HUES6 (cell line): ENCODE results near the gene GTSF1L.

Experiments
- H3K27ac ChIP-seq: 2 replicates; pipeline ENCODE4 v1.7.0; 2013; ENCODE audit warnings: low read depth, mild to moderate bottlenecking, low read length, inconsistent platforms
- H3K27me3 ChIP-seq: 2 replicates; pipeline ENCODE4 v1.6.1; 2013; ENCODE audit warnings: low read length; ENCODE audit not compliant: control insufficient read depth, insufficient read depth
- H3K36me3 ChIP-seq: 2 replicates; pipeline ENCODE4 v1.6.1; 2013; ENCODE audit warnings: low read length; ENCODE audit not compliant: control insufficient read depth, insufficient read depth
- H3K4me1 ChIP-seq: 2 replicates; pipeline ENCODE4 v1.6.1; 2013; ENCODE audit warnings: low read length; ENCODE audit not compliant: control insufficient read depth, insufficient read depth
- H3K4me3 ChIP-seq: 2 replicates; pipeline ENCODE4 v1.5.1; 2013; ENCODE audit warnings: low read depth, low read length
- H3K9ac ChIP-seq: one replicate; pipeline ENCODE4 v1.6.1; 2013; ENCODE audit warnings: mild to moderate bottlenecking, low read length
- H3K9me3 ChIP-seq: 2 replicates; pipeline ENCODE4 v1.6.1; 2013; ENCODE audit warnings: low read depth, low read length; ENCODE audit not compliant: control insufficient read depth, insufficient read depth

GTSF1L gene

DNA sequence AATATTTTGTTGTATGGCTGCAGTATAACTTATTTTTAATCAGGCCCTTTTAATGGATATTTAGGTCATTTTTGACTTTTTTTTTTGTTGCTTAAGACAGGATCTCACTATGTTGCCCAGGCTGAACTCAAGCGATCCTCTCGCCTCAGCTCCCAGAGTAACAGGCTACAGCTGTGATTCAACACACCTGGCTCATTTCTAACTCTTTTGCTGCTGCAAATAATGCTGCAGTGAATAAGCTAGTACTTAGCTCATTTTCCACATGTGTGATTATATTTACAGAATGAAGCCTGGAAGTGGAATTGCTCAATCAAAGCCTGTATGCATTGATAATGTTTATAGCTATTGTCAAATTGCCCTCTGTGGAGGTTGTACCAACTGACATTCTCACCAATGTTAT lies 1.1 kb downstream of the GTSF1L start:
- Histone ChIP-seq H3K9me3 (no peaks in the 10 kb centered on the region), H3K27me3 (no peaks in the 10 kb centered on the region), H3K9ac (no peak overlapping the region), H3K36me3 (no peaks in the 10 kb centered on the region), H3K4me1 (peaks cover 11% of the 10 kb centered on the region), H3K4me3 (no peak overlapping the region), H3K27ac (no peak overlapping the region)

- Histone ChIP-seq H3K36me3 (no peaks in the 10 kb centered on the region), H3K4me3 (no peak overlapping the region), H3K27me3 (no peaks in the 10 kb centered on the region), H3K9me3 (peaks cover 3% of the 10 kb centered on the region; the same call in 1 of the 2 replicates), H3K27ac (no peak overlapping the region), H3K4me1 (peaks cover 11% of the 10 kb centered on the region), H3K9ac (no peak overlapping the region)
Measured at GRCh38 chr20:43724383-43724782, 2.4 kb downstream of the GTSF1L start.

DNA sequence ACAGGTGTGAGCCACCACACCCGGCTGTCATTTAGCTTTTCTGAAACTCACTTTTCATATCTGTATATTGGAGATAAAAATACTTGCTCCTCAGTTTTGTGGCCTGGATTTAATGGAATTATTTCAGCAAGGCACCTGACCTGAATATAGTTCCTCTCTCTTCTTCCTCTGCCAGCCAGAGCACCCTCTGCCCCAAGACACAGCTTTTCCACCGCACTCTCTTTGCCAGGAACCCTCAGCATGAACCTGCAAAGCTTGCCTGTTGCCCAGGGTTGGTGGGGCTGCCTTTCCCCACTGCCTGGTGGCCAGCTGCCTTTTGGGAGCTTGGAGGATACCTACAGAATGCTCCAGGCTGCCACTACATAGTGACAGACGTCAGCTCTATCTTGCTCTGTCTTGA lies 3.1 kb downstream of the GTSF1L start:
- Histone ChIP-seq H3K4me3 (no peak overlapping the region), H3K4me1 (peaks cover 11% of the 10 kb centered on the region), H3K27ac (no peak overlapping the region), H3K9me3 (peaks cover 3% of the 10 kb centered on the region; the same call in 1 of the 2 replicates), H3K36me3 (no peaks in the 10 kb centered on the region), H3K27me3 (no peaks in the 10 kb centered on the region), H3K9ac (no peak overlapping the region)

- Histone ChIP-seq H3K27ac (no peak overlapping the region), H3K4me1 (peaks cover 11% of the 10 kb centered on the region), H3K9ac (no peak overlapping the region), H3K4me3 (no peak overlapping the region), H3K27me3 (no peaks in the 10 kb centered on the region), H3K9me3 (peaks cover 3% of the 10 kb centered on the region; the same call in 1 of the 2 replicates), H3K36me3 (no peaks in the 10 kb centered on the region)
Measured at GRCh38 chr20:43723186-43723585, 3.6 kb downstream of the GTSF1L start.

GRCh38 chr20:43722153-43722505 lies 4.7 kb downstream of the GTSF1L start:
- H3K27me3 ChIP-seq, result no peaks in the 10 kb centered on the region
- no peak overlapping the region for H3K9ac ChIP-seq
- peaks cover 11% of the 10 kb centered on the region for H3K4me1 ChIP-seq
- H3K36me3 ChIP-seq, result peaks cover 7% of the 10 kb centered on the region; the same call in 1 of the 2 replicates
- peaks cover 3% of the 10 kb centered on the region; the same call in 1 of the 2 replicates for H3K9me3 ChIP-seq
- H3K4me3 ChIP-seq, result no peak overlapping the region
- H3K27ac ChIP-seq, result no peak overlapping the region

GRCh38 chr20:43721429-43722152 lies 5.2 kb downstream of the GTSF1L start:
- Histone ChIP-seq H3K4me1 (peaks cover 11% of the 10 kb centered on the region), H3K36me3 (peaks cover 12% of the 10 kb centered on the region; the same call in 1 of the 2 replicates), H3K27me3 (no peaks in the 10 kb centered on the region), H3K4me3 (peak overlapping the region; percentile 4; the same call in 1 of the 2 replicates), H3K9me3 (peaks cover 3% of the 10 kb centered on the region; the same call in 1 of the 2 replicates), H3K27ac (no peak overlapping the region), H3K9ac (no peak overlapping the region)

DNA sequence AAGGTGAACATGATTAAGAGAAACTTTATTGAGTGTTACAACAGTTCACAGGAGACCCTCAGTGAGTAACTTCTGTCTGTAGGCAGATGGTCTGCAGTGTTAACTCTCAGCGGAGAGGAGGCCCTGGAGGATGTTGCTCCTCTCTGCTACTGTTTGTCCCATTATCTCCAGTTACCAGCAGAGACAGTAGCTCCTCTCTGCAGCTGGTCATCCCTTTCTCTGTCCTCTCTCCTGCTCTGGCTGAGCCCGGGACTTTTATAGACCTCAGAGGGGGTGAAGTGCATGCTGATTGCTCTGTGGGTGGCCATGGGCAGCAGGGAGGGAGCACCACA lies 5.7 kb downstream of the GTSF1L start:
- H3K36me3 ChIP-seq, result peaks cover 17% of the 10 kb centered on the region
- H3K27ac ChIP-seq, result no peak overlapping the region
- H3K4me1 ChIP-seq, result peaks cover 11% of the 10 kb centered on the region
- no peaks in the 10 kb centered on the region for H3K27me3 ChIP-seq
- no peak overlapping the region; the same call in 1 of the 2 replicates for H3K4me3 ChIP-seq
- H3K9me3 ChIP-seq, result peaks cover 3% of the 10 kb centered on the region; the same call in 1 of the 2 replicates
- no peak overlapping the region for H3K9ac ChIP-seq

DNA sequence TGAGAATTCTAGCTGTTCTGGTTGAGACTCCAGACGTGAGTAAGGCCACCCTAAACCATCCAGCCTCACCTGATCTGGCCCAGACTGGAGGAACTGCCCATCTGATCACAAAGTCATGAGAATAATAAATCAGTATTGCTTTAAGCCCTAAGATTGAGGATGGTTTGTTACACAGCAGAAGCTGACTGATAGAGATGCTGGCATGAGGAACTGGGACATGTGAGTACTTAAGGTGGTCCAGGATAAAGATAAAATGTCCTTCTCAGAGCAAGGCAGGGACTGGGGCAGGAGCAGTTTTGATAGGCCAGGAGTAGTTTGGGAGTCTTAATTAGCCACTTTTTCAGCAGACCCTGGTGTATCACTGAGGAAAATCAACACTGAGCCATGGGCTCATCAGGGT lies 6.8 kb downstream of the GTSF1L start:
- no peak overlapping the region for H3K9ac ChIP-seq
- peaks cover 27% of the 10 kb centered on the region for H3K36me3 ChIP-seq
- no peak overlapping the region for H3K4me3 ChIP-seq
- peaks cover 11% of the 10 kb centered on the region for H3K4me1 ChIP-seq
- peaks cover 3% of the 10 kb centered on the region; the same call in 1 of the 2 replicates for H3K9me3 ChIP-seq
- H3K27ac ChIP-seq, result no peak overlapping the region
- H3K27me3 ChIP-seq, result no peaks in the 10 kb centered on the region

GRCh38 chr20:43717616-43717995 lies 9.2 kb downstream of the GTSF1L start:
- H3K27ac ChIP-seq, result no peak overlapping the region
- H3K27me3 ChIP-seq, result no peaks in the 10 kb centered on the region
- no peak overlapping the region for H3K9ac ChIP-seq
- peaks cover 11% of the 10 kb centered on the region for H3K4me1 ChIP-seq
- H3K4me3 ChIP-seq, result no peak overlapping the region
- peaks cover 3% of the 10 kb centered on the region; the same call in 1 of the 2 replicates for H3K9me3 ChIP-seq
- peaks cover 48% of the 10 kb centered on the region for H3K36me3 ChIP-seq

DNA sequence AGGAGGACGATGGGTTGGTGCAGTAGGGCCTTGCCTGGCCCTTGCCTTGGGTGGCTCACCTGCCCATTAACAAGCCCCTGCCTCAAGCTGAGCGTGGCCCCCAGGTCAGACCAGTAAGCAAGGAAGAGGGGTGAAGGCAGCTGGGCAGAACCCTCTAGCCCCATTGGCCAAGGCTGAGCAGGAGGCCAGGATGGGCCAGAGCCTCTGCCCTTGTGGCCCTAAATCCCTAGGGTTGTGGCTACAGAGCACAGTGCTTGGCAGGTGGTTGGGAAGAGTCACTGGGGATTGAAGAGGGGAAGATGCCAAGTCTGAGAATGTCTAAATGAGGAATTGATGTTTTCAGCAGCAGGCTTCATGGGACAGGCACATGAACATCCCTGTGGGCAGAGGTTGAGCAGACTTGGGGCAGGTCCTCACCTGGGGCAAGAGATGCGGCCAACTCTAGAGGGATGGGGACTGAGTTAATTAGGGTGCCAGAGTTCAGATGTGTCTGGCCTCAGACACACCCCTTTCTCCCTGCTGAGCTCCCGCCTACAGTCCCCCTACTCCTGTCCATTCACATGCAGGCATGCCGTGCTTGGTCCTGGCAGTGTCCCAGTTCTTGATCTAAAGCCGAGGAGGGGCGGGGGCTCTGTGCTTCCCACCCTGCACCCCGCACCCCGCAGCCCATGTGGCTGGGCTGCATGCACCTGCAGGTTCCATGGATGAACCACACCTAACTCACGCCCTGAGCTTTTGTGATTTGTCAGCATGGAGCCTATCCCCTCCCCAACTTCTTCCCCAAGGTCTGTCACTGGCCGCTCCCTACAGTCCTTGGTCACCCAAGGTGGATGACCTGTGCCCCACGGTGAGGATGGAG lies 9.8 kb downstream of the GTSF1L start:
- Histone ChIP-seq H3K4me1 (peaks cover 11% of the 10 kb centered on the region), H3K27ac (no peak overlapping the region), H3K9ac (no peak overlapping the region), H3K27me3 (no peaks in the 10 kb centered on the region), H3K36me3 (peaks cover 55% of the 10 kb centered on the region), H3K9me3 (peaks cover 3% of the 10 kb centered on the region; the same call in 1 of the 2 replicates), H3K4me3 (no peak overlapping the region)

- Histone ChIP-seq H3K27ac (no peak overlapping the region), H3K36me3 (peaks cover 63% of the 10 kb centered on the region), H3K9ac (no peak overlapping the region), H3K9me3 (peaks cover 3% of the 10 kb centered on the region; the same call in 1 of the 2 replicates), H3K4me3 (no peak overlapping the region), H3K4me1 (peaks cover 3% of the 10 kb centered on the region), H3K27me3 (no peaks in the 10 kb centered on the region)
Measured at GRCh38 chr20:43716123-43716522, 10.7 kb downstream of the GTSF1L start.
